H54 (cell line): ENCODE results near the gene KLHL21.
A peak's percentile ranks its signal among the peaks of the same experiment; 100 is the strongest.
"Not testable (repeated sequence)": the region's sequence is repeated elsewhere in the genome, so short reads cannot be mapped to it uniquely, and the experiment has no call there.

ENCODE experiments used
- DNase-seq: peaks from one replicate; pipeline ENCODE4 v3.0.0; 2011; ENCODE audit warnings: low spot score, mixed read lengths; ENCODE audit not compliant: insufficient read length
- FAIRE-seq: peaks from 3 replicates; lab custom pipeline; 2011; peaks lifted over from hg19 to GRCh38; lab: Jason Lieb, UNC
- POLR2A ChIP-seq: IDR thresholded peaks from 2 replicates; pipeline ENCODE4 v1.6.1; 2011; ENCODE audit warnings: low read depth, mild to moderate bottlenecking, low read length

KLHL21 gene

GRCh38 chr1:6577831-6578525, 24.7 kb downstream of the KLHL21 start:
- FAIRE-seq, result no peak
- no peak for TF ChIP-seq POLR2A
- DNase-seq, result no peak

GRCh38 chr1:6574818-6575217, 27.9 kb downstream of the KLHL21 start:
- DNase-seq, result no peak
- TF ChIP-seq POLR2A, result no peak
- no peak for FAIRE-seq

- FAIRE-seq (no peak), DNase-seq (no peak)
- TF ChIP-seq POLR2A, result no peak
Measured at GRCh38 chr1:6574025-6574620, 28.5 kb downstream of the KLHL21 start.

GRCh38 chr1:6572653-6573383, 29.9 kb downstream of the KLHL21 start:
- DNase-seq (no peak), FAIRE-seq (no peak)
- no peak for TF ChIP-seq POLR2A

- TF ChIP-seq POLR2A, result no peak
- no peak for FAIRE-seq
- DNase-seq, result no peak
Measured at GRCh38 chr1:6570987-6571386, 31.7 kb downstream of the KLHL21 start.

GRCh38 chr1:6570100-6570499, 32.6 kb downstream of the KLHL21 start:
- no peak for FAIRE-seq
- DNase-seq, result no peak
- TF ChIP-seq POLR2A, result no peak

- no peak for TF ChIP-seq POLR2A
- FAIRE-seq (no peak), DNase-seq (no peak)
Measured at GRCh38 chr1:6569033-6569432, 33.6 kb downstream of the KLHL21 start.

- no peak for TF ChIP-seq POLR2A
- FAIRE-seq, result no peak
- no peak for DNase-seq
Measured at GRCh38 chr1:6560267-6560666, 42.4 kb downstream of the KLHL21 start.

GRCh38 chr1:6559161-6559560, 43.5 kb downstream of the KLHL21 start:
- not testable (repeated sequence) for FAIRE-seq, DNase-seq

GRCh38 chr1:6557597-6557996, 45.1 kb downstream of the KLHL21 start:
- DNase-seq (no peak), FAIRE-seq (no peak)
- no peak for TF ChIP-seq POLR2A

- FAIRE-seq (no peak), DNase-seq (no peak)
Measured at GRCh38 chr1:6554907-6555778, 47.5 kb downstream of the KLHL21 start, which contains the start of gene TAS1R1. Gene TAS1R1 (plus strand): TSS chr1:6555307. CDS start chr1:6555374, 67 bp downstream.

GRCh38 chr1:6554031-6554906, 48.4 kb downstream of the KLHL21 start, which contains the start of gene NOL9:
Gene NOL9 (minus strand): TSS chr1:6554513. CDS start chr1:6554502, 11 bp downstream.
- FAIRE-seq, result no peak
- TF ChIP-seq POLR2A, result peak; percentile 56; the same call in 1 of the 2 replicates
- peak; percentile 84 for DNase-seq

More at GRCh38 chr1:6554907-6555778, 47.5 kb downstream of the KLHL21 start, which contains the start of gene TAS1R1:
- no peak for TF ChIP-seq POLR2A
